Kidney (tissue), 14 donors: Measurements from ENCODE around the gene ABHD17A. TPM values are rescaled to one million over a fixed set of nuclear protein-coding genes. Genes with fewer than 3 reads are reported as not detected.
"Not testable (repeated sequence)": the region's sequence is repeated elsewhere in the genome, so short reads cannot be mapped to it uniquely, and the experiment has no call there.

ENCODE experiments used
- DNase-seq, 5 donors: peaks; one replicate each; pipeline ENCODE4 v3.0.0-alpha.2; 2013 to 2020
- FAIRE-seq: peaks from 2 replicates; lab custom pipeline; 2012; peaks lifted over from hg19 to GRCh38; lab: Jason Lieb, UNC
- H3K27ac ChIP-seq, 2 donors: one replicate each; pipeline ENCODE4 v1.7.0; 2013; ENCODE audit warnings: low read depth in 2 of 2, low read length in 2 of 2, inconsistent platforms in 1 of 2
- H3K27me3 ChIP-seq: one replicate; pipeline ENCODE4 v1.7.1; 2013; ENCODE audit warnings: low read length, inconsistent platforms; ENCODE audit not compliant: control insufficient read depth, insufficient read depth
- H3K36me3 ChIP-seq, 3 donors: one replicate each; pipeline versions ENCODE4 v1.7.0 to v1.7.1; 2013; ENCODE audit warnings: low read length in 3 of 3, control low read depth in 1 of 3, inconsistent platforms in 1 of 3; ENCODE audit not compliant: insufficient read depth in 3 of 3, control insufficient read depth in 2 of 3
- H3K4me1 ChIP-seq, 3 donors: one replicate each; pipeline versions ENCODE4 v1.7.0 to v1.7.1; 2013; ENCODE audit warnings: low read length in 3 of 3, inconsistent platforms in 1 of 3, low read depth in 1 of 3; ENCODE audit not compliant: control insufficient read depth in 2 of 3, insufficient read depth in 2 of 3
- H3K4me3 ChIP-seq, 3 donors: one replicate each; pipeline versions ENCODE4 v1.7.0 to v1.8.1; 2013; ENCODE audit warnings: low read length in 3 of 3, control low read depth in 1 of 3, inconsistent platforms in 1 of 3
- H3K9ac ChIP-seq, 3 donors: one replicate each; pipeline versions ENCODE4 v1.7.0 to v1.7.1; 2013; ENCODE audit warnings: low read length in 3 of 3, control low read depth in 1 of 3, inconsistent platforms in 1 of 3
- H3K9me3 ChIP-seq, 3 donors: one replicate each; pipeline versions ENCODE4 v1.7.0 to v1.7.1; 2013; ENCODE audit warnings: low read length in 3 of 3, control low read depth in 1 of 3, inconsistent platforms in 1 of 3; ENCODE audit not compliant: control insufficient read depth in 2 of 3, insufficient read depth in 1 of 3
- intact Hi-C: fragments of 100-400 bp; cut with DNase I; formaldehyde crosslinking; loops from one replicate; pipeline ENCODE4 v1.11.1; 2022
- polyA plus RNA-seq: library from polyadenylated mRNA; stranded (reverse); fragments of 350-450 nt; fragmentation: Illumina TruSeq; extraction: RNeasy Lipid Tissue Mini Kit (QIAGEN cat#74804); gene quantifications from one replicate; pipeline ENCODE4 v1.2.3, GENCODE V29; 2014; ENCODE audit warnings: low read depth, low replicate concordance; ENCODE audit not compliant: insufficient read depth
- total RNA-seq: library from RNA; stranded (reverse); fragmentation: NEBNext Ultra II Directional; extraction: Animal tissue kit (Norgen Biotek cat#: 25700); gene quantifications from one replicate; pipeline ENCODE4 v1.2.1, GENCODE V29; 2021
- TF ChIP-seq, protein P1 (sequence below): IDR thresholded peaks from 3 replicates; pipeline ENCODE4 v1.5.1; 2012; ENCODE audit warnings: mild to moderate bottlenecking, moderate library complexity, borderline replicate concordance; ENCODE audit not compliant: insufficient read depth; ENCODE audit errors: extremely low read depth
- donor health status: control.
- donor health status: control.
- donor health status: control.
- donor health status: control.
- donor health status: control.
- donor health status: DM: yes; HTN: yes; CAD: no.
- donor health status: Normal renal cell carcinoma (clear cell type).

The ABHD17A gene
- total and polyA plus RNA-seq, 2 donors from 2014 or later, result 63.8 to 65.1 TPM

- Histone ChIP-seq H3K4me3 (no peak overlapping the region), H3K9ac (no peak overlapping the region), H3K27ac (no peak overlapping the region), H3K9me3 (no peaks in the 10 kb centered on the region), H3K27me3 (no peaks in the 10 kb centered on the region), H3K36me3 (no peaks in the 10 kb centered on the region), H3K4me1 (peaks cover 0 to 35% (median 7%) of the 10 kb centered on the region in 3 donors)
- no peak for DNase-seq
- FAIRE-seq, result no peak
- intact Hi-C loops, result no loop called here
- TF ChIP-seq, protein P1, sequence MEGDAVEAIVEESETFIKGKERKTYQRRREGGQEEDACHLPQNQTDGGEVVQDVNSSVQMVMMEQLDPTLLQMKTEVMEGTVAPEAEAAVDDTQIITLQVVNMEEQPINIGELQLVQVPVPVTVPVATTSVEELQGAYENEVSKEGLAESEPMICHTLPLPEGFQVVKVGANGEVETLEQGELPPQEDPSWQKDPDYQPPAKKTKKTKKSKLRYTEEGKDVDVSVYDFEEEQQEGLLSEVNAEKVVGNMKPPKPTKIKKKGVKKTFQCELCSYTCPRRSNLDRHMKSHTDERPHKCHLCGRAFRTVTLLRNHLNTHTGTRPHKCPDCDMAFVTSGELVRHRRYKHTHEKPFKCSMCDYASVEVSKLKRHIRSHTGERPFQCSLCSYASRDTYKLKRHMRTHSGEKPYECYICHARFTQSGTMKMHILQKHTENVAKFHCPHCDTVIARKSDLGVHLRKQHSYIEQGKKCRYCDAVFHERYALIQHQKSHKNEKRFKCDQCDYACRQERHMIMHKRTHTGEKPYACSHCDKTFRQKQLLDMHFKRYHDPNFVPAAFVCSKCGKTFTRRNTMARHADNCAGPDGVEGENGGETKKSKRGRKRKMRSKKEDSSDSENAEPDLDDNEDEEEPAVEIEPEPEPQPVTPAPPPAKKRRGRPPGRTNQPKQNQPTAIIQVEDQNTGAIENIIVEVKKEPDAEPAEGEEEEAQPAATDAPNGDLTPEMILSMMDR, result no peak
These were observed 4.5 kb downstream of the ABHD17A start for GRCh38 chr19:1880611-1881392.

DNA sequence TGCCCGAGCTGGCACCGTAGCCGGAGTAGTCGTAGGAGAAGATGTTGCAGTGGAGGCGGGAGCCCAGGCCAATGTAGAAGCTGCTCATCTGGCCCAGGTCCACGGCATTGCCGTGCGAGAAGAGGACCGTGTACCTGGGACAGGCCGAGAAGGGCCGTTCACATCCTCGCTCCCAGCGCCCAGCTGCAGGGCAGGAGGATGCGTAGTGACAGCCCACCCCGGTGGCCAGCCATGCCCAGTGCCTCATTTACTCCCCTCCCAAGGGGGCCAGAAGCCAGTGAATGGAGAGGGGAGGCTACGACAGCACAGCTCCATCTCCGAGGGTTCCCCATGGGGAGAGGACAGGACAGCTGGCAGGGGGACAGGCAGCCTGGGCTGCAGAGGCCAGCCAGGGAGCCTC, 5.3 kb downstream of the ABHD17A start:
- H3K4me3 ChIP-seq, H3K27ac ChIP-seq, H3K9me3 ChIP-seq, H3K27me3 ChIP-seq, DNase-seq, H3K9ac ChIP-seq, intact Hi-C loops, H3K36me3 ChIP-seq, FAIRE-seq: not testable (repeated sequence)
- peaks cover 0 to 38% (median 7%) of the 10 kb centered on the region in 3 donors for H3K4me1 ChIP-seq

GRCh38 chr19:1878583-1878982, 6.7 kb downstream of the ABHD17A start:
- intact Hi-C loops, H3K27ac ChIP-seq, H3K9ac ChIP-seq, FAIRE-seq, DNase-seq, H3K9me3 ChIP-seq, H3K27me3 ChIP-seq, H3K4me3 ChIP-seq, H3K36me3 ChIP-seq: not testable (repeated sequence)
- peaks cover 0 to 36% (median 6%) of the 10 kb centered on the region in 3 donors for H3K4me1 ChIP-seq

- H3K4me3 ChIP-seq, intact Hi-C loops, H3K27me3 ChIP-seq, H3K9me3 ChIP-seq, H3K36me3 ChIP-seq, H3K27ac ChIP-seq, H3K9ac ChIP-seq, FAIRE-seq: not testable (repeated sequence)
- H3K4me1 ChIP-seq, result peaks cover 0 to 31% (median 13%) of the 10 kb centered on the region in 3 donors
- DNase-seq, result peak in 1 of 5 donors; percentile 59
These were observed 8.0 kb downstream of the ABHD17A start for GRCh38 chr19:1877280-1877660.

DNA sequence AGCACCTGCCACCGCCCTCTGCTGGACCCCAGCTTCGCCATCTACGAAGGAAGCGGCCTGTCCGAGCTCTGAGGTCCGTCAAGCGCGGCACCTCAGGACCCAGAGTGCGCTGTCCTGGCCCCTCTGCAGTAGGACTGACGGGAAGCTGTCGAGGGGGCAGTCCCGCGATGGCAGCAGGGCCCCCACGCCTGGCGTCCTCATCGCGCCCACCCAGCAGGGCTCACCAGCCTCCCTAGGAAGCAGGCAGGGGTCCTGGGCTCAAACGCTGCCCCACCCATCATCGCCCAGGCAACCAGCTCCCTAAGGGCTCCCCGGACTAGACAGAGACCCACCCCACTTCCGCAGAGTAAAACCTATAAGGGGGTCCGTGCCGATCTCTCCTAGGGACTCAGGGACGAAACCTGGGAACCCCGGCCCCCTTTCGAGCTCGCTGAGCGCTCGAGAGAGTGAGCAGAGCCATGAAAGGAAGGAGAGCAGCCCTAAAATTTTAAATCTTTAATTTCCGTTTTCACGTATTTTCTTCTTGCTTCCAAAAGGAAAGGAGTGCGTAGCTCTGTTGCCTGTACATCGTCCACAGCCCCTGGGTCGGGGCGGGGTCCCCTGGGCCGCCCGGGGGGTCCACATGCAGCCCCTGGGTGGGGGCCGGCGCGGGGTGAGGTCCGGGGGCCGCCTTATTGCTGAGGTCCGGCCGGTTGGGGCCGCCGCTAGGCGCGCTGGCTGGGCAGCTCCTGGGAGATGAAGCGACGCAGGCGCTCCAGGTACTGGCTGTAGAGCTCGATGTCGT, 8.6 kb downstream of the ABHD17A start:
- H3K36me3 ChIP-seq, intact Hi-C loops, FAIRE-seq, H3K27me3 ChIP-seq, H3K9me3 ChIP-seq: not testable (repeated sequence)
- H3K4me3 ChIP-seq, result peak overlapping the region in 2 of 3 donors; percentile 52 to 81
- DNase-seq, result peak in 1 of 5 donors; percentile 85
- peak overlapping the region in 2 of 3 donors; percentile 52 to 66 for H3K9ac ChIP-seq
- H3K27ac ChIP-seq, result peak overlapping the region; percentile 87 to 89
- peaks cover 0 to 29% (median 13%) of the 10 kb centered on the region in 3 donors for H3K4me1 ChIP-seq
